Activated naive CD4-positive, alpha-beta T cell (primary cell): ENCODE results near the gene PRADC1.
A peak's percentile ranks its signal among the peaks of the same experiment; 100 is the strongest.
"Not testable (repeated sequence)": the region's sequence is repeated elsewhere in the genome, so short reads cannot be mapped to it uniquely, and the experiment has no call there.

ENCODE experiments used
- DNase-seq, 4 experiments: peaks; one replicate each; lab custom pipeline; 2025; lab: John Stamatoyannopoulos, UW

Gene PRADC1

GRCh38 chr2:73233154-73233931, at the start of gene PRADC1:
PRADC1 (minus strand) TSS chr2:73233239; CDS start chr2:73233160, 79 bp downstream.
- DNase-seq, result peak; percentile 79 to 88 (median 82)

GRCh38 chr2:73281244-73281643, 48.2 kb upstream of the PRADC1 start:
- no peak for DNase-seq

GRCh38 chr2:73279852-73280251, 46.8 kb upstream of the PRADC1 start:
- DNase-seq, result no peak

- no peak for DNase-seq
Observed at GRCh38 chr2:73272270-73272669, 39.2 kb upstream of the PRADC1 start.

- DNase-seq, result no peak
Observed at GRCh38 chr2:73269686-73270465, 36.8 kb upstream of the PRADC1 start.

- peak in 3 of 4 experiments; percentile 36 to 77 (median 53) for DNase-seq
Observed at GRCh38 chr2:73268830-73269685, 36.0 kb upstream of the PRADC1 start.

- DNase-seq, result no peak
Observed at GRCh38 chr2:73268366-73268829, 35.4 kb upstream of the PRADC1 start.

- DNase-seq, result no peak
Observed at GRCh38 chr2:73267008-73267407, 34.0 kb upstream of the PRADC1 start.

GRCh38 chr2:73266061-73266901, 33.2 kb upstream of the PRADC1 start:
- DNase-seq, result no peak

- no peak for DNase-seq
Observed at GRCh38 chr2:73265298-73266060, 32.4 kb upstream of the PRADC1 start.

- no peak for DNase-seq
Observed at GRCh38 chr2:73264783-73265182, 31.7 kb upstream of the PRADC1 start.

- no peak for DNase-seq
Observed at GRCh38 chr2:73264332-73264606, 31.2 kb upstream of the PRADC1 start.

GRCh38 chr2:73263540-73264331, 30.7 kb upstream of the PRADC1 start:
- DNase-seq, result no peak

GRCh38 chr2:73262691-73263429, 29.8 kb upstream of the PRADC1 start:
- not testable (repeated sequence) for DNase-seq

- no peak for DNase-seq
Observed at GRCh38 chr2:73262108-73262651, 29.1 kb upstream of the PRADC1 start.

GRCh38 chr2:73260338-73260984, 27.4 kb upstream of the PRADC1 start:
- no peak for DNase-seq

GRCh38 chr2:73259704-73260337, 26.8 kb upstream of the PRADC1 start:
- DNase-seq, result no peak

- DNase-seq, result no peak
Observed at GRCh38 chr2:73259276-73259675, 26.2 kb upstream of the PRADC1 start.
